ENCODE data around the gene ATG16L2. TPM values are rescaled to one million over a fixed set of nuclear protein-coding genes. Genes with fewer than 3 reads are reported as not detected.

The ATG16L2 gene
- total RNA-seq, 1 donor from 2014 or later: 44.0 TPM

DNA sequence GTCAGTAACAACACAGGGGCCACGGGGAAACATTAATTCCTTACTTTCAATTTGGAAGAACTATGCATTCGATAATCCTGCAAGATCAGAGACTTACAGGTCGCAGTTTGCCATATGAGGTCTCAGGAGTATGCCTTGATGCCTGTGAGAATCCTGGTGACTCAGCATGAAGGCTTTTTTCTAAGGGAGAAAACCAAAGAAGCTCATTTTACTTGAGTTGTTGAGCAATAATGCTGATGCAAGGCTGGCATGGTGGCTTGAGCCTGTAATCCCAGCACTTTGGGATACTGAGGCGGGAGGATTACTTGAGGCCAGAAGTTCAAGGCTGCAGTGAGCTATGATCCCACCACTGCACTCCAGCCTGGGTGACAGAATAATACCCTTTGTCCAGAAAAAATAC is 26.6 kb downstream of the ATG16L2 start:
- no peak for DNase-seq (ENCODE audit: low spot score in 2 of 2, unreplicated experiment in 2 of 2)
- Mint-ChIP-seq H3K4me1 (peaks cover 9% of the 10 kb centered on the region), H3K36me3 (peaks cover 36% of the 10 kb centered on the region), H3K27ac (no peak overlapping the region), H3K9me3 (no peaks in the 10 kb centered on the region), H3K4me3 (no peak overlapping the region), H3K27me3 (ENCODE audit: low read depth) (no peaks in the 10 kb centered on the region)
- TF ChIP-seq, protein P1, sequence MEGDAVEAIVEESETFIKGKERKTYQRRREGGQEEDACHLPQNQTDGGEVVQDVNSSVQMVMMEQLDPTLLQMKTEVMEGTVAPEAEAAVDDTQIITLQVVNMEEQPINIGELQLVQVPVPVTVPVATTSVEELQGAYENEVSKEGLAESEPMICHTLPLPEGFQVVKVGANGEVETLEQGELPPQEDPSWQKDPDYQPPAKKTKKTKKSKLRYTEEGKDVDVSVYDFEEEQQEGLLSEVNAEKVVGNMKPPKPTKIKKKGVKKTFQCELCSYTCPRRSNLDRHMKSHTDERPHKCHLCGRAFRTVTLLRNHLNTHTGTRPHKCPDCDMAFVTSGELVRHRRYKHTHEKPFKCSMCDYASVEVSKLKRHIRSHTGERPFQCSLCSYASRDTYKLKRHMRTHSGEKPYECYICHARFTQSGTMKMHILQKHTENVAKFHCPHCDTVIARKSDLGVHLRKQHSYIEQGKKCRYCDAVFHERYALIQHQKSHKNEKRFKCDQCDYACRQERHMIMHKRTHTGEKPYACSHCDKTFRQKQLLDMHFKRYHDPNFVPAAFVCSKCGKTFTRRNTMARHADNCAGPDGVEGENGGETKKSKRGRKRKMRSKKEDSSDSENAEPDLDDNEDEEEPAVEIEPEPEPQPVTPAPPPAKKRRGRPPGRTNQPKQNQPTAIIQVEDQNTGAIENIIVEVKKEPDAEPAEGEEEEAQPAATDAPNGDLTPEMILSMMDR (IDR thresholded peaks at IDR 0.05; ENCODE audit: unreplicated experiment): no peak

DNA sequence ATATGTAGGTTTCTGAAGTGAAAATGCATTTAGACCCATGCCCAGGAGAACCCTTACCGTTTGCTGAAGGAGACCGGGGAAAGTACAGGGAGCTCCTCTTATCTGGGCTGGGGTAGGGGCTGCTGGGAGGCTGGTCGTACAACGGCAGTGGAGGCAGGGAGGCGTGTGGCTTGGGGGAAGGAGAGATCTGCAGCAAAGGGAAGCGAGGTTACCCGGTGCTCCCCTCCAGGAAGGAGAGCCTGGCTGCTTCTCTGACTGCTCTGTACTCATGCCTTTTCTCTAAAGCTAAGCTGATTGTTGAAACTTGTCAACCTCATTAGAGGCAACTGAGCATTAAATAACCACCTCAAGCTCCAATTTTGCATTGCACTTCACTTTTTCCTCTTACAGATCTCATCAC is 27.2 kb downstream of the ATG16L2 start:
- no peak overlapping the region for H3K4me3 Mint-ChIP-seq
- DNase-seq (ENCODE audit: low spot score in 2 of 2, unreplicated experiment in 2 of 2): no peak
- H3K27me3 Mint-ChIP-seq (ENCODE audit: low read depth): no peaks in the 10 kb centered on the region
- peaks cover 3% of the 10 kb centered on the region for H3K4me1 Mint-ChIP-seq
- no peak overlapping the region for H3K27ac Mint-ChIP-seq
- peaks cover 39% of the 10 kb centered on the region for H3K36me3 Mint-ChIP-seq
- no peaks in the 10 kb centered on the region for H3K9me3 Mint-ChIP-seq
- TF ChIP-seq, protein P1 (IDR thresholded peaks at IDR 0.05; ENCODE audit: unreplicated experiment): no peak

DNA sequence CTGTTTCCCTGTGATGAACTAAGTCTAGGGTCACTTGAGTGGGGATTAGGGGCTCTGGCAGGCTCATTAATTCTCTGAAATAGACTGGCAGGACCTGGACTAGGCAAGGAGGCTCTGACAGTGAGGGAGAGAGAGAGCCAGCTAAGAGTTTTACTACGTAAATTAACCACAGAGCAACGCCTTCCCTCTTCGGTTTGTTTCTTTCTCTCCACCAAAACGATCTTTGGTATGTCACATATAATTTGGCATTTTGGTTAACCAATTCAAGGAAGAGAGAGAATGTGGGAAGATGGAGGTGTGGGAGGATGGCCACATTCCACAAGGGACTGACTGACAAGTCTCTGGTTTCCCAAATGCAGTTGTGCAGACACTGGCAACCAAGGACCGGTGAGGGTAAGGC is 27.9 kb downstream of the ATG16L2 start:
- TF ChIP-seq, protein P1 (IDR thresholded peaks at IDR 0.05; ENCODE audit: unreplicated experiment): no peak

DNA sequence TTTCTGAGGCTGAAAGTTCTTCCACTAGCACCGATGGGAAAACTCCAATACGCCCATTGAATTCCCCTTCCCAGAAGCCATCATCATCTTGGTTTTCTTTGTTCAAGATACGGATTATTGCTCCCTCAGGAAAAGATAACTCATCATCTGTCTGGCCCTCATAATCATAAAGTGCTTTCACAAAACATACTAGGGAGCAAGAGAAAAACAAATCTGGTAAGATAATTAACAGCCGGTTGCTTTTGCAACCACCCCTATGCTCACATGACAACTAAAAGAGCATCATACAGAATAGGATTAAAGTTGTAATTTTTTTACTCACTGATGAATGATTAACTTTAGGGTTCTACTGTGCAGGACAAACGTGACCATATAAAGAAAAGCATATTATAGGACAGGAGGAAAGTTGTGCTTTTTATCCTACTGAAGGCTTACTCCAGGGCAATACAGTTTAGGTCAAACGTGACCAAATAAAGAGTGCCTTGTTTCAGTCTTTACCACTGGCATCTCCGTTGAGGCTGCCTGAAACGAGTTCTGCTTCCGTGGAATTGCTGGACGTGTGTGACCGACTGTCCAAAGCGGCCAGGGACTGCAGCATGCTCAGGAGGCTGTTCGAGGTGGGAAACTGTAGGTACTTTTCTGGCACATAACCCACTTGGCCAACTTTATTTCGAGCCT is 28.6 kb downstream of the ATG16L2 start:
- H3K27ac Mint-ChIP-seq: no peak overlapping the region

More for the DNA sequence above, 27.9 kb downstream of the ATG16L2 start:
- Mint-ChIP-seq H3K36me3 (peaks cover 41% of the 10 kb centered on the region), H3K4me1 (peaks cover 2% of the 10 kb centered on the region), H3K27me3 (ENCODE audit: low read depth) (no peaks in the 10 kb centered on the region), H3K27ac (no peak overlapping the region), H3K4me3 (no peak overlapping the region), H3K9me3 (no peaks in the 10 kb centered on the region)
- no peak for DNase-seq (ENCODE audit: low spot score in 2 of 2, unreplicated experiment in 2 of 2)

DNA sequence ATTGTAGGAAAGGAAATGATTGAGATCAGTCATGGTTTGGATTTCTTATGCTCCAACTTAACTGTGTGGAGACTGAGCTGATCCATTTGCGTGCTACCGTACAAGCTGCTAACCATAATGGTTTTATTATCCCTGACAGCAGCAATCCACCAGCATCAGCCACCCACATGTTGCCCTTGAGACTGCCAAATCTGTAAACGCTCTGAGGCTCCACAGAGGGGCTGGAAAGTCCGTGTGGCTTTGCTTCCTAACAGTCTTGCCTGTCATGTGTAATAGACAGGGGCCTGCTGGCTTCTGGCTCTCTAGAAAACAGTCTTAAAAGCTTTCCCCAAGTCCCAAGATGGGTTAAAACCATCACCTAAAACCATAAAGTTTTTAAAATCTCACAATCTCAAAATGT is 30.1 kb downstream of the ATG16L2 start:
- peaks cover 36% of the 10 kb centered on the region for H3K36me3 Mint-ChIP-seq
- no peak for DNase-seq (ENCODE audit: low spot score in 2 of 2, unreplicated experiment in 2 of 2)

More for the DNA sequence above, 28.6 kb downstream of the ATG16L2 start:
- Mint-ChIP-seq H3K4me1 (peaks cover 2% of the 10 kb centered on the region), H3K9me3 (no peaks in the 10 kb centered on the region), H3K27me3 (ENCODE audit: low read depth) (no peaks in the 10 kb centered on the region), H3K4me3 (no peak overlapping the region), H3K36me3 (peaks cover 41% of the 10 kb centered on the region)
- no peak for DNase-seq (ENCODE audit: low spot score in 2 of 2, unreplicated experiment in 2 of 2)
- TF ChIP-seq, protein P1 (IDR thresholded peaks at IDR 0.05; ENCODE audit: unreplicated experiment): no peak

More for the DNA sequence above, 30.1 kb downstream of the ATG16L2 start:
- TF ChIP-seq, protein P1 (IDR thresholded peaks at IDR 0.05; ENCODE audit: unreplicated experiment): no peak
- no peak overlapping the region for H3K27ac Mint-ChIP-seq
- peaks cover 2% of the 10 kb centered on the region for H3K4me1 Mint-ChIP-seq
- H3K27me3 Mint-ChIP-seq (ENCODE audit: low read depth): no peaks in the 10 kb centered on the region
- no peaks in the 10 kb centered on the region for H3K9me3 Mint-ChIP-seq
- H3K4me3 Mint-ChIP-seq: no peak overlapping the region
